HG03196 (cell line): ENCODE results near the gene GAS2L1.
"Not testable (repeated sequence)": the region's sequence is repeated elsewhere in the genome, so short reads cannot be mapped to it uniquely, and the experiment has no call there.

ENCODE experiments used
- ATAC-seq: cut with Tn5 transposase; IDR thresholded peaks from one replicate; pipeline ENCODE4 v1.9.1; 2021; ENCODE audit not compliant: unreplicated experiment

Gene GAS2L1

DNA sequence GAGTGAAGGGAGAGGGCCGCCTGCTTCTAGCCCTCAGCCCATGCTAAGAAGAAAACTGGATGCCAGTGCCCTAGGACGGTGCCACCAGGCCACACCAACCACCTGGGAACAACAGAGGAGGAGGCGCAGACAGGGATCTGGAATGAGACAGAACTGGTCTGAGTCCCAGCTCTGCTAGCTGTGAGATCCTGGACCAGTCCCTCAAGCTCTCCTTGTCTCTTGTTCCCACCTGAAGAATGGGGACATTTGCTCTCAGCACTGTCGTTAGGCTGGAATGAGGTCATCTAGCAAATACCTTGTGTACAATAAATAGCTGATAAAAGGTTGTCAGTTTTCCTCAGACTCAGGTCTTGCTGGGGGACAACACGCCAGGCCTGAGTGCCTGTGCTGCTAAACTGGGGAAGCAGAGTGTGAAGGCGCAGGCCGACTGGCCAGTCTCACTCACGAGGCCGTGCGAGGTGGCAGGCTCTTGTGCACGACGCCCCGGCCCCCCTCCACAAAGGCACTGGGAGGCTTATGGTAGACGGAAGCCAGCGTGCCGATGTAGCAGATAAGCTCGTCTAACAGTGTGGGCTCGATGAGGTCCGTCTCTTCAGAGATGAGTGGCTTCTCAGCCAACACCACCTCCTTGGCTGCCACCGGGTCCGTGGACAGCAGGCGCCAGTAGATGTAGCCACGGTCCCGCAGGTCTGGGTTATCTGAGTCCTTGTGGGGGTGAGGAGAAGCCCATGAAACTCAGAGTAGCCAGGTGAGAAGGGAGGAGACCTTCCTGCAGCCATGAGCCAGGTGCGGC lies 34.8 kb downstream of the GAS2L1 start:
- ATAC-seq: no peak

DNA sequence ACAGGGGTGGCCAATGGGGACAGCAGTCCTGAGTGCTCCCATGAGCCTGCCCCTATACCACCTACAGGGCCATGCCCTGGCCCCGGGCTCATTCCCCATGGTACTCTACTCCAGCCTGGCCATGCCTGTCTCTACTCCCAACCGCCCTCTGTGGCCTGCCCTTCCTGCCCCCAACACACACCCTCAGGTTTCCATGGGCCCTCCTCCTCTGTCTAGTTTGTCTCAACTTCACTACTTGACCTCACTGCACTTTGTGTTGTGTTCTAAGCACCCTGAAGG lies 35.3 kb downstream of the GAS2L1 start:
- no peak for ATAC-seq

- no peak for ATAC-seq
Measured at GRCh38 chr22:29342177-29342576, 35.7 kb downstream of the GAS2L1 start.

DNA sequence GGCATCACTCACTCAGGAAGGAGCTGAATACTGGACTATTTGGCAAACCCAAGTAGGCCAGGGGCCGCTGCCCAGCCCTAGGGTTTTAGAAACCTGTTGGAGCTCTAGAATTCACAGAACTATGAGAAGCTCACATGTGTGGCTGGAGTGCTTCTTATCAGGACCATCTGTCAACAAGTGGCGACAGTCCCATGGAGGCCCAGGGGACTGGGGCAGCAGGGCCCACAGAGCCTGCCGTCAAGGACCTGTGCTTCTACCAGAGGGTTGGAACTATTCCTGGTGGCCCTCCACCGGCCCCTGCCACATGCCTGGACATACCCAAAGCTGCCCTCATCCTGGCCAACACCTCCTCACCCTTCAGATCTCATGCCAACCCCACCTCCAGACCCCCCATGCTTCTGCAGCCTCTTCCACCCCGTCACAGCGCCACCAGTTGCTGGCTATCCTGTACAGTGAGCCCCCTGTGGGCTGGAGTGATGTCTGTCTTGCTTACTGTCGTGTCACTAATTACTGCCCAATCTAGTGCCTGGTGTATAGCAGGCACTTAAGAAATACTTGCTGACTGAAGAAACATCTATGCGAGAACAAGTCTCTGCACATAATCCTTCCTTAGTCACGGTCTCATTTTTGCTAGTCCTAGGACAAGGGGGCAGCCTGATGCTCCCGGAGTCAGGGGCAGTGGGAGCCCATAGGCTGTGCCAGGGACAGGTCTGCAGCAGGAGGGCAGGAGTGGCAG lies 36.3 kb downstream of the GAS2L1 start:
- no peak for ATAC-seq

- ATAC-seq: no peak
Measured at GRCh38 chr22:29343313-29343805, 36.9 kb downstream of the GAS2L1 start.

GRCh38 chr22:29344137-29344536 lies 37.7 kb downstream of the GAS2L1 start:
- ATAC-seq: no peak

GRCh38 chr22:29344889-29345288 lies 38.4 kb downstream of the GAS2L1 start:
- not testable (repeated sequence) for ATAC-seq

- ATAC-seq: no peak
Measured at GRCh38 chr22:29345932-29346331, 39.5 kb downstream of the GAS2L1 start.

- no peak for ATAC-seq
Measured at GRCh38 chr22:29346659-29347058, 40.2 kb downstream of the GAS2L1 start.

- ATAC-seq: no peak
Measured at GRCh38 chr22:29348041-29348440, 41.6 kb downstream of the GAS2L1 start.

- ATAC-seq: no peak
Measured at GRCh38 chr22:29348956-29349355, 42.5 kb downstream of the GAS2L1 start.

- ATAC-seq: no peak
Measured at GRCh38 chr22:29351042-29351441, 44.6 kb downstream of the GAS2L1 start.

- no peak for ATAC-seq
Measured at GRCh38 chr22:29351891-29352290, 45.4 kb downstream of the GAS2L1 start.

GRCh38 chr22:29352778-29353177 lies 46.3 kb downstream of the GAS2L1 start:
- ATAC-seq: no peak

- no peak for ATAC-seq
Measured at GRCh38 chr22:29353286-29353685, 46.8 kb downstream of the GAS2L1 start.

GRCh38 chr22:29353860-29354259 lies 47.4 kb downstream of the GAS2L1 start:
- no peak for ATAC-seq

GRCh38 chr22:29357193-29357890 lies 50.9 kb downstream of the GAS2L1 start:
- ATAC-seq: not testable (repeated sequence)

DNA sequence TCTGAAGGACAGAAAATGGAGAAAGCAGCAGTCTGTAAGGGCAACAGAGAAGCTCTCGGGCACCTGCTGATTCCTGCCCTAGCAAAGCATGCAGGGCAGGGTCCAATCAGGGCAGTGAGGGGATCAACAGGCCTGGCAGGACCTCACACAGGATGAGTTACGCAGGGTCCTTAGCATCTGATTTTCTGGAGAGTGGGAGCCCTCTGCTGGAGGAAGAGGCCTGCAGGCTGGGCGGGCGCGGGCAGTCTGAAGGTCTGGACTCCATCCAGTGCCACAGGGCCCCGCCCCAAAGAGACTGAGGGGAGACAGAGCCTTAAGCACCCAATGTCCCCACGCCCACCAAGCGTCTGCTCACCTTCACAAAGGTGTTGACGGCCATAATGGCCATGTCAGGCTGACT lies 53.0 kb downstream of the GAS2L1 start:
- no peak for ATAC-seq
